NB4 (cell line): ENCODE data around the gene ENOX1.

ENCODE experiments used
- DNase-seq: peaks from one replicate; pipeline ENCODE4 v3.0.0; 2010; ENCODE audit warnings: low read depth
- H3K4me3 ChIP-seq: one replicate; pipeline ENCODE4 v1.5.1; 2011; ENCODE audit warnings: mild to moderate bottlenecking, low read depth, low read length, moderate library complexity
- CTCF ChIP-seq: IDR thresholded peaks from one replicate; pipeline ENCODE4 v1.5.1; 2012; ENCODE audit warnings: low read depth, low read length
- MAX ChIP-seq: IDR thresholded peaks from 2 replicates; pipeline ENCODE4 v1.6.1; 2011; ENCODE audit warnings: low read depth, low read length
- MYC ChIP-seq: IDR thresholded peaks from 2 replicates; pipeline ENCODE4 v1.6.1; 2011; ENCODE audit warnings: low read depth, low read length
- POLR2A ChIP-seq: IDR thresholded peaks from 2 replicates; pipeline ENCODE4 v1.6.1; 2011; ENCODE audit warnings: mild to moderate bottlenecking; ENCODE audit not compliant: insufficient read length; ENCODE audit errors: extremely low read depth

Gene ENOX1

GRCh38 chr13:43665388-43665787 lies 121.4 kb downstream of the ENOX1 start:
- TF ChIP-seq POLR2A = no peak
- H3K4me3 ChIP-seq = no peak overlapping the region
- DNase-seq = no peak

- TF ChIP-seq MAX (no peak), CTCF (no peak), POLR2A (no peak)
- H3K4me3 ChIP-seq = no peak overlapping the region
- no peak for DNase-seq
Observed at GRCh38 chr13:43664700-43665191, 122.0 kb downstream of the ENOX1 start.

- TF ChIP-seq CTCF = no peak
- TF ChIP-seq MYC = no peak
- TF ChIP-seq POLR2A = no peak
- TF ChIP-seq MAX = no peak
- DNase-seq = no peak
- no peak overlapping the region for H3K4me3 ChIP-seq
Observed at GRCh38 chr13:43663474-43664090, 123.2 kb downstream of the ENOX1 start.

- TF ChIP-seq POLR2A (no peak), CTCF (no peak), MAX (no peak)
- H3K4me3 ChIP-seq = no peak overlapping the region
- DNase-seq = no peak
Observed at GRCh38 chr13:43662976-43663375, 123.8 kb downstream of the ENOX1 start.

GRCh38 chr13:43661161-43661830 lies 125.5 kb downstream of the ENOX1 start:
- TF ChIP-seq MAX = no peak
- TF ChIP-seq MYC = no peak
- TF ChIP-seq CTCF = no peak
- no peak overlapping the region for H3K4me3 ChIP-seq
- no peak for DNase-seq

- TF ChIP-seq MYC (no peak), POLR2A (no peak), MAX (no peak), CTCF (no peak)
- no peak for DNase-seq
- H3K4me3 ChIP-seq = no peak overlapping the region
Observed at GRCh38 chr13:43657485-43657884, 129.3 kb downstream of the ENOX1 start.
